SK-N-MC (cell line): ENCODE data around the gene CAVIN3.
"Not testable (repeated sequence)": the region's sequence is repeated elsewhere in the genome, so short reads cannot be mapped to it uniquely, and the experiment has no call there.

Source experiments
- DNase-seq: peaks from one replicate; pipeline ENCODE4 v3.0.0-alpha.2; 2011; ENCODE audit warnings: low read depth, low spot score
- H3K27ac ChIP-seq: fragments of 200-600 bp; sonication (generic); 2 replicates; pipeline ENCODE4 v1.5.1; 2016; ENCODE audit warnings: mixed run types
- H3K36me3 ChIP-seq: fragments of 200-600 bp; sonication (generic); 2 replicates; pipeline ENCODE4 v1.6.1; 2017; ENCODE audit warnings: antibody characterized with exemption, low read length, mixed read lengths; ENCODE audit not compliant: insufficient read depth
- H3K4me3 ChIP-seq: fragments of 200-600 bp; sonication (generic); 2 replicates; pipeline ENCODE4 v1.5.1; 2016
- H3K9ac ChIP-seq: fragments of 200-600 bp; sonication (generic); 2 replicates; pipeline ENCODE4 v1.8.0; 2017; ENCODE audit warnings: mixed run types, mixed read lengths; ENCODE audit not compliant: insufficient read length
- H3K9me3 ChIP-seq: fragments of 200-600 bp; sonication (generic); 2 replicates; pipeline ENCODE4 v1.6.1; 2017; ENCODE audit warnings: low read depth, mild to moderate bottlenecking, antibody characterized with exemption, low read length, moderate library complexity, mixed read lengths
- EZH2 ChIP-seq: fragments of 200-600 bp; sonication (generic); IDR thresholded peaks from one replicate; pipeline ENCODE4 v1.6.1; 2017; ENCODE audit warnings: antibody characterized with exemption
- FOXP2 ChIP-seq: optimal IDR thresholded peaks from 2 replicates; pipeline ENCODE3; 2011; ENCODE audit warnings: mild to moderate bottlenecking, moderate library complexity; ENCODE audit not compliant: insufficient read depth; ENCODE audit errors: extremely low read length, control extremely low read depth
- POLR2AphosphoS5 ChIP-seq: IDR thresholded peaks from 2 replicates; pipeline ENCODE4 v1.6.1; 2012; ENCODE audit warnings: mild to moderate bottlenecking, low read depth, low read length, borderline replicate concordance

The CAVIN3 gene

GRCh38 chr11:6298605-6299004, 21.7 kb downstream of the CAVIN3 start:
- Histone ChIP-seq H3K9me3 (no peaks in the 10 kb centered on the region), H3K9ac (no peak overlapping the region), H3K4me3 (no peak overlapping the region), H3K27ac (no peak overlapping the region), H3K36me3 (no peaks in the 10 kb centered on the region)
- DNase-seq = no peak
- TF ChIP-seq POLR2AphosphoS5 = no peak
- TF ChIP-seq FOXP2 = no peak
- no peak for TF ChIP-seq EZH2

DNA sequence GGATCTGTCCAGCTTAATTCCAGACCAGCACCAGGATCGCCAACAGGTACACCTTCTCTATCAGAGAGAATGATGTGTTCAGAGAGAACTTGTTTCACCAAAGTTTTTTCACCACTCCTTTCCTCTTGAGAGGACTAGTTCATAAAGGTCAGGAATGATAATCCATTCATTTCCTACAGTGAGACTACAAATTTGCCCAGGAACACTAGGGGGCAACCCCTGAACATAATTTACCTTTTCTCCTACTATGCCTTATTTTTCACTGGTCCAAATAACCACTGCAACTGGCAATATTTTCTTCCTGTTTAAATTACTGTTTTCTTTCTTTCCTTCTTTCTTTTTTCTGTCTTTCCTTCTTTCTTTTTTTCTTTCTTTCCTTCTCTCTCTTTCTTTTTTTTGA, 22.5 kb downstream of the CAVIN3 start:
- TF ChIP-seq POLR2AphosphoS5 (no peak), EZH2 (no peak), FOXP2 (no peak)
- H3K36me3 ChIP-seq = no peaks in the 10 kb centered on the region
- no peak overlapping the region for H3K4me3 ChIP-seq
- DNase-seq = no peak
- H3K27ac ChIP-seq = no peak overlapping the region
- H3K9me3 ChIP-seq = no peaks in the 10 kb centered on the region
- H3K9ac ChIP-seq = no peak overlapping the region

- no peak overlapping the region for H3K4me3 ChIP-seq
- H3K36me3 ChIP-seq = no peaks in the 10 kb centered on the region
- H3K9ac ChIP-seq = no peak overlapping the region
- DNase-seq = no peak
- TF ChIP-seq FOXP2 (no peak), EZH2 (no peak), POLR2AphosphoS5 (no peak)
- H3K27ac ChIP-seq = no peak overlapping the region
- H3K9me3 ChIP-seq = no peaks in the 10 kb centered on the region
These were observed 35.3 kb downstream of the CAVIN3 start for GRCh38 chr11:6285019-6285418.

GRCh38 chr11:6284250-6284649, 36.1 kb downstream of the CAVIN3 start:
- Histone ChIP-seq H3K9ac (no peak overlapping the region), H3K36me3 (no peaks in the 10 kb centered on the region), H3K9me3 (no peaks in the 10 kb centered on the region), H3K4me3 (no peak overlapping the region), H3K27ac (no peak overlapping the region)
- no peak for DNase-seq
- no peak for TF ChIP-seq EZH2
- TF ChIP-seq POLR2AphosphoS5 = no peak
- no peak for TF ChIP-seq FOXP2

DNA sequence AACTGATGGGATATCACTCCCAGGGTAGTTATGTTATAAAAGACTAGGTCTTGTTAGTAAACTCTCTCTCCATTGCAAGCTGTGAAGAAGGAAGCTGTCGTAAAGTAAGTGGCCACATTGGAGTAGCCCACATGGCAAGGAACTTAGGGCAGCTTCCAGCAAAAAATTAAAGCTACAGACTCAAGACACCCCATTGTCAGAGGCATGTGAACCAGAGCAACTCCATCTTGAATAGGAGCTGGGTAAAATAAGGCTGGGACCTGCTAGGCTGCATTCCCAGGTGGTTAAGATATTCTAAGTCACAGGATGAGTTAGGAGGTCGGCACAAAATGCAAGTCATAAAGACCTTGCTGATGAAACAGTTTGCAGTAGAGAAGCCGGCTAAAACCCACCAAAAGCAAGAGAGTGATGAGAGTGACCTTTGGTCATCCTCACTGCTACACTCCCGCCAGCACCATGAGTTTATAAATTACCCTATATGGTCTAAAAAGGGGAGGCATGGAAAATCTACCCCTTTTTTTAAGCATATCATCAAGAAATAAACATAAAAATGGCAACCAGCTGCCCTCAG, 36.8 kb downstream of the CAVIN3 start:
- no peak overlapping the region for H3K4me3 ChIP-seq
- no peaks in the 10 kb centered on the region for H3K36me3 ChIP-seq
- no peak for TF ChIP-seq EZH2
- no peak for TF ChIP-seq POLR2AphosphoS5
- no peak for TF ChIP-seq FOXP2
- H3K27ac ChIP-seq = no peak overlapping the region
- H3K9ac ChIP-seq = no peak overlapping the region
- DNase-seq = no peak
- H3K9me3 ChIP-seq = no peaks in the 10 kb centered on the region

GRCh38 chr11:6280809-6281208, 39.5 kb downstream of the CAVIN3 start:
- H3K9ac ChIP-seq, H3K9me3 ChIP-seq, H3K27ac ChIP-seq, H3K36me3 ChIP-seq, DNase-seq, H3K4me3 ChIP-seq: not testable (repeated sequence)

GRCh38 chr11:6273188-6273587, 47.1 kb downstream of the CAVIN3 start:
- TF ChIP-seq POLR2AphosphoS5 (no peak), FOXP2 (no peak), EZH2 (no peak)
- no peak overlapping the region for H3K9ac ChIP-seq
- H3K4me3 ChIP-seq = no peak overlapping the region
- no peaks in the 10 kb centered on the region for H3K9me3 ChIP-seq
- DNase-seq = no peak
- H3K36me3 ChIP-seq = no peaks in the 10 kb centered on the region
- no peak overlapping the region for H3K27ac ChIP-seq

DNA sequence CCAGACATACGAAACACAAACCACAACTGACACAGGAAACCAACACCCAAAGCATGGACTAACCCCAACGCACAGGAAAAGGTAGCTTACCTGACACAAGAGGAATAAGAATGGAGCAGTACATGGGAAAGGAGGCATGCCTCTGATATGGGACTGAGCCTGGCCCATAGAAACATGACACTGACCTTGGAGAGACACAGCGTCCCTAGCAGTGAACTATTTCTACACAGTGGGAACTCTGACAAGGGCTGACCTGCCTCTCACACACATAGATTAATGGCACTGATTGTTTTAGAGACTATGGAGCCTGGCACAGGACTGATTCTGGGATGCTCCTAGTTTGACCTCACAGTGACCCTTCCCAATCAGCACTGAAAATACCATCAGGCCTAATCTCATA, 48.7 kb downstream of the CAVIN3 start:
- Histone ChIP-seq H3K9ac (no peak overlapping the region), H3K9me3 (no peaks in the 10 kb centered on the region), H3K27ac (no peak overlapping the region), H3K36me3 (no peaks in the 10 kb centered on the region), H3K4me3 (no peak overlapping the region)
- no peak for DNase-seq
- no peak for TF ChIP-seq EZH2
- no peak for TF ChIP-seq FOXP2
- no peak for TF ChIP-seq POLR2AphosphoS5

DNA sequence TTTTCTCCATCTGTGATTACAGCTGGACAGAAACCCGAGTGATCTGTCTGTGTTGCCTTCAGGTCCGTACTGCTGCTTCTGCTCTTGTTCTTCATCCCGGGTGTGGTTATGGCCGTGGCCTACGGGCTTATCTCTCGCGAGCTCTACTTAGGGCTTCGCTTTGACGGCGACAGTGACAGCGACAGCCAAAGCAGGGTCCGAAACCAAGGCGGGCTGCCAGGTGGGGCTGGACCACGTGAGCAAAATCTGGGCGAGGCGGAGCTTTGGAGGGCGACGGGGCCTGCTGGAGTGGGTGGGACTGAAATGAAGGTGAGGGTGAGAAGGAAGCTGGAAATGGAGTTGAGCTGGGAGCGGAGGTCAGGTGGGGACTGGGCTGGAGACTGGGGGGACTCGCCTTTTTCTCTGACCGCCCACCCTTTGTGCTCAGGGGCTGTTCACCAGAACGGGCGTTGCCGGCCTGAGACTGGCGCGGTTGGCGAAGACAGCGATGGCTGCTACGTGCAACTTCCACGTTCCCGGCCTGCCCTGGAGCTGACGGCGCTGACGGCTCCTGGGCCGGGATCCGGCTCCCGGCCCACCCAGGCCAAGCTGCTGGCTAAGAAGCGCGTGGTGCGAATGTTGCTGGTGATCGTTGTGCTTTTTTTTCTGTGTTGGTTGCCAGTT, 49.6 kb downstream of the CAVIN3 start:
- H3K9ac ChIP-seq = no peak overlapping the region

More for the DNA sequence above, 49.6 kb downstream of the CAVIN3 start:
- no peak for TF ChIP-seq FOXP2
- no peak for TF ChIP-seq POLR2AphosphoS5
- TF ChIP-seq EZH2 = no peak
- Histone ChIP-seq H3K27ac (no peak overlapping the region), H3K4me3 (no peak overlapping the region), H3K36me3 (no peaks in the 10 kb centered on the region), H3K9me3 (no peaks in the 10 kb centered on the region)
- DNase-seq = no peak
